ENCODE data around the gene FRMD6.

FRMD6 gene

GRCh38 chr14:51626185-51626584 is 25.5 kb upstream of the FRMD6 start:
- no peaks in the 10 kb centered on the region for H3K4me1 ChIP-seq (ENCODE audit: control insufficient read depth, low read length)
- H3K36me3 ChIP-seq (ENCODE audit: control insufficient read depth, low read length): no peaks in the 10 kb centered on the region
- TF ChIP-seq EZH2phosphoT487 (IDR thresholded peaks at IDR 0.05; ENCODE audit: borderline replicate concordance, low read length) (no peak), CTCF (IDR thresholded peaks at IDR 0.05; ENCODE audit: low read depth, low read length, poor library complexity, severe bottlenecking) (no peak)
- H3K27me3 ChIP-seq (ENCODE audit: control insufficient read depth, low read length): peaks cover 3% of the 10 kb centered on the region; the same call in 1 of the 2 replicates
- H3K27ac ChIP-seq (ENCODE audit: low read depth, low read length): no peak overlapping the region
- H3K9me2 ChIP-seq (replicated peaks; ENCODE audit: control insufficient read depth, low read length): no peaks in the 10 kb centered on the region
- H3K79me2 ChIP-seq (ENCODE audit: control insufficient read depth, low read length): no peaks in the 10 kb centered on the region
- no peaks in the 10 kb centered on the region for H4K20me1 ChIP-seq (ENCODE audit: control insufficient read depth, insufficient read depth, low read depth, low read length)
- no peaks in the 10 kb centered on the region for H3K9me3 ChIP-seq (ENCODE audit: control insufficient read depth, insufficient read depth, low read length)
- H3K4me2 ChIP-seq (ENCODE audit: low read length): no peak overlapping the region
- H3F3A ChIP-seq (ENCODE audit: control insufficient read depth, insufficient read depth): no peaks in the 10 kb centered on the region
- H3K4me3 ChIP-seq (ENCODE audit: low read length): no peak overlapping the region

GRCh38 chr14:51626788-51627187 is 24.9 kb upstream of the FRMD6 start:
- Histone ChIP-seq H3K4me2 (ENCODE audit: low read length) (no peak overlapping the region), H3K9me2 (replicated peaks; ENCODE audit: control insufficient read depth, low read length) (no peaks in the 10 kb centered on the region), H3K27ac (ENCODE audit: low read depth, low read length) (no peak overlapping the region), H3K9me3 (ENCODE audit: control insufficient read depth, insufficient read depth, low read length) (no peaks in the 10 kb centered on the region), H3F3A (ENCODE audit: control insufficient read depth, insufficient read depth) (no peaks in the 10 kb centered on the region), H4K20me1 (ENCODE audit: control insufficient read depth, insufficient read depth, low read depth, low read length) (no peaks in the 10 kb centered on the region), H3K36me3 (ENCODE audit: control insufficient read depth, low read length) (no peaks in the 10 kb centered on the region), H3K4me1 (ENCODE audit: control insufficient read depth, low read length) (no peaks in the 10 kb centered on the region), H3K27me3 (ENCODE audit: control insufficient read depth, low read length) (peaks cover 3% of the 10 kb centered on the region; the same call in 1 of the 2 replicates), H3K4me3 (ENCODE audit: low read length) (no peak overlapping the region), H3K79me2 (ENCODE audit: control insufficient read depth, low read length) (no peaks in the 10 kb centered on the region)
- TF ChIP-seq EZH2phosphoT487 (IDR thresholded peaks at IDR 0.05; ENCODE audit: borderline replicate concordance, low read length): no peak
- no peak for TF ChIP-seq CTCF (IDR thresholded peaks at IDR 0.05; ENCODE audit: low read depth, low read length, poor library complexity, severe bottlenecking)

- H3K4me2 ChIP-seq (ENCODE audit: low read length): no peak overlapping the region
- H4K20me1 ChIP-seq (ENCODE audit: control insufficient read depth, insufficient read depth, low read depth, low read length): no peaks in the 10 kb centered on the region
- H3K4me1 ChIP-seq (ENCODE audit: control insufficient read depth, low read length): no peaks in the 10 kb centered on the region
- no peak for TF ChIP-seq EZH2phosphoT487 (IDR thresholded peaks at IDR 0.05; ENCODE audit: borderline replicate concordance, low read length)
- no peaks in the 10 kb centered on the region for H3F3A ChIP-seq (ENCODE audit: control insufficient read depth, insufficient read depth)
- H3K9me2 ChIP-seq (replicated peaks; ENCODE audit: control insufficient read depth, low read length): no peaks in the 10 kb centered on the region
- H3K27me3 ChIP-seq (ENCODE audit: control insufficient read depth, low read length): peaks cover 3% of the 10 kb centered on the region; the same call in 1 of the 2 replicates
- H3K36me3 ChIP-seq (ENCODE audit: control insufficient read depth, low read length): no peaks in the 10 kb centered on the region
- no peak overlapping the region for H3K4me3 ChIP-seq (ENCODE audit: low read length)
- H3K79me2 ChIP-seq (ENCODE audit: control insufficient read depth, low read length): no peaks in the 10 kb centered on the region
- H3K27ac ChIP-seq (ENCODE audit: low read depth, low read length): no peak overlapping the region
- H3K9me3 ChIP-seq (ENCODE audit: control insufficient read depth, insufficient read depth, low read length): no peaks in the 10 kb centered on the region
Measured at GRCh38 chr14:51627313-51627712, 24.4 kb upstream of the FRMD6 start.

GRCh38 chr14:51628238-51628637 is 23.5 kb upstream of the FRMD6 start:
- Histone ChIP-seq H3K36me3 (ENCODE audit: control insufficient read depth, low read length) (no peaks in the 10 kb centered on the region), H3K4me1 (ENCODE audit: control insufficient read depth, low read length) (no peaks in the 10 kb centered on the region), H3K27me3 (ENCODE audit: control insufficient read depth, low read length) (peaks cover 3% of the 10 kb centered on the region; the same call in 1 of the 2 replicates), H3K4me2 (ENCODE audit: low read length) (no peak overlapping the region), H3K79me2 (ENCODE audit: control insufficient read depth, low read length) (no peaks in the 10 kb centered on the region), H3K9me3 (ENCODE audit: control insufficient read depth, insufficient read depth, low read length) (no peaks in the 10 kb centered on the region), H3F3A (ENCODE audit: control insufficient read depth, insufficient read depth) (no peaks in the 10 kb centered on the region), H4K20me1 (ENCODE audit: control insufficient read depth, insufficient read depth, low read depth, low read length) (no peaks in the 10 kb centered on the region), H3K4me3 (ENCODE audit: low read length) (no peak overlapping the region), H3K27ac (ENCODE audit: low read depth, low read length) (no peak overlapping the region), H3K9me2 (replicated peaks; ENCODE audit: control insufficient read depth, low read length) (no peaks in the 10 kb centered on the region)
- TF ChIP-seq EZH2phosphoT487 (IDR thresholded peaks at IDR 0.05; ENCODE audit: borderline replicate concordance, low read length) (no peak), CTCF (IDR thresholded peaks at IDR 0.05; ENCODE audit: low read depth, low read length, poor library complexity, severe bottlenecking) (no peak)

All from DOHH2 (cell line).